IPS DF 4.7 (cell line): ENCODE measurements around the gene TPD52L2.

Source experiments
- DNase-seq: peaks from one replicate; pipeline ENCODE4 v3.0.0-alpha.2; 2013; ENCODE audit warnings: low spot score; ENCODE audit errors: extremely low read depth

The TPD52L2 gene

GRCh38 chr20:63864978-63865640, at the start of gene TPD52L2:
Gene TPD52L2, plus strand, starts transcription at chr20:63865270. Its CDS starts 96 bp downstream, at chr20:63865366.
- DNase-seq: peak; percentile 97

GRCh38 chr20:63815615-63816253, 49.3 kb upstream of the TPD52L2 start:
- no peak for DNase-seq

GRCh38 chr20:63819224-63819921, 45.7 kb upstream of the TPD52L2 start:
- no peak for DNase-seq

GRCh38 chr20:63821811-63822210, 43.3 kb upstream of the TPD52L2 start:
- DNase-seq: no peak

GRCh38 chr20:63822276-63822696, 42.8 kb upstream of the TPD52L2 start:
- DNase-seq: no peak

- DNase-seq: no peak
Observed at GRCh38 chr20:63823691-63824311, 41.3 kb upstream of the TPD52L2 start.

- no peak for DNase-seq
Observed at GRCh38 chr20:63825331-63826118, 39.5 kb upstream of the TPD52L2 start.

GRCh38 chr20:63826753-63827152, 38.3 kb upstream of the TPD52L2 start:
- no peak for DNase-seq

GRCh38 chr20:63828124-63828523, 36.9 kb upstream of the TPD52L2 start:
- no peak for DNase-seq

GRCh38 chr20:63828545-63828944, 36.5 kb upstream of the TPD52L2 start:
- no peak for DNase-seq

GRCh38 chr20:63828951-63829350, 36.1 kb upstream of the TPD52L2 start:
- no peak for DNase-seq

- no peak for DNase-seq
Observed at GRCh38 chr20:63829603-63829944, 35.5 kb upstream of the TPD52L2 start.

GRCh38 chr20:63829945-63830835, 34.9 kb upstream of the TPD52L2 start:
- DNase-seq: no peak

- no peak for DNase-seq
Observed at GRCh38 chr20:63830841-63831588, 34.1 kb upstream of the TPD52L2 start, which contains the start of gene ZBTB46. Gene ZBTB46, minus strand, starts transcription at chr20:63831264. Its CDS starts 40,507 bp downstream, at chr20:63790757.

GRCh38 chr20:63831646-63831992, 33.5 kb upstream of the TPD52L2 start:
- no peak for DNase-seq

GRCh38 chr20:63831993-63832686, 32.9 kb upstream of the TPD52L2 start:
- DNase-seq: no peak

- no peak for DNase-seq
Observed at GRCh38 chr20:63833776-63834490, 31.1 kb upstream of the TPD52L2 start.

GRCh38 chr20:63834491-63834880, 30.6 kb upstream of the TPD52L2 start:
- no peak for DNase-seq
